Body of pancreas (tissue), 4 donors: Measurements from ENCODE around the gene CD164. TPM values are rescaled to one million over a fixed set of nuclear protein-coding genes. Genes with fewer than 3 reads are reported as not detected.

Experiments
- ATAC-seq: fragments of 150-250 bp; one replicate; pipeline ENCODE4 v1.9.1; 2016
- DNase-seq, 4 donors: peaks; one replicate each; pipeline ENCODE4 v3.0.0-alpha.2; 2019
- H3K27ac ChIP-seq, 4 donors: fragments of 200-600 bp; sonication (generic); 1 replicate in 3 of 4; 2 replicates in 1 of 4; pipeline versions ENCODE4 v1.5.1 to v1.6.1; 2016 to 2019; ENCODE audit warnings: mild to moderate bottlenecking in 1 of 4, mixed read lengths in 1 of 4, moderate library complexity in 1 of 4
- H3K27me3 ChIP-seq, 2 donors: fragments of 200-600 bp; sonication (generic); one replicate each; pipeline ENCODE4 v1.6.0; 2016; ENCODE audit warnings: mild to moderate bottlenecking in 1 of 2
- H3K36me3 ChIP-seq, 2 donors: fragments of 200-600 bp; sonication (generic); replicated peaks in 1 of 2; 2 replicates each; pipeline ENCODE4 v1.5.1; 2016; ENCODE audit warnings: low read depth in 2 of 2; ENCODE audit not compliant: insufficient read depth in 1 of 2
- H3K4me1 ChIP-seq: fragments of 200-600 bp; sonication (generic); one replicate; pipeline ENCODE4 v1.6.0; 2016
- H3K4me3 ChIP-seq, 2 donors: fragments of 200-600 bp; sonication (generic); 1 replicate in 1 of 2; 2 replicates in 1 of 2; pipeline ENCODE4 v1.5.1; 2016 to 2019
- H3K9me3 ChIP-seq, 3 donors: fragments of 200-600 bp; sonication (generic); 1 replicate in 2 of 3; 2 replicates in 1 of 3; pipeline ENCODE4 v1.5.1; 2016
- CTCF ChIP-seq, 7 experiments: fragments of 450-650 bp in 4 of 7; fragments of 200-600 bp in 3 of 7; sonication (generic) in 3 of 7; IDR thresholded peaks; one replicate each; pipeline ENCODE4 v1.5.1; 2016 to 2019; ENCODE audit warnings: antibody characterized with exemption in 7 of 7
- POLR2A ChIP-seq, 3 donors: fragments of 450-650 bp; IDR thresholded peaks; one replicate each; pipeline ENCODE4 v1.6.1; 2016; ENCODE audit warnings: antibody characterized with exemption in 3 of 3, mild to moderate bottlenecking in 2 of 3
- WGBS, 2 donors: methylation state at CpG; one replicate each; pipeline ENCODE4 v1.1.5; 2017; 5-methylcytosine and 5-hydroxymethylcytosine counted together
- intact Hi-C: fragments of 100-400 bp; cut with DNase I; formaldehyde crosslinking; loops from one replicate; pipeline ENCODE4 v1.15.1; 2023
- total RNA-seq, 2 donors: library from RNA; depleted of rRNA; stranded (reverse); fragments of >200 nt; gene quantifications; one replicate each; pipeline ENCODE4 v1.1.0, GENCODE V29; 2016

The CD164 gene
- total RNA-seq, 2 donors from 2014 or later = 97.9 to 183 TPM

- intact Hi-C loops = no loop called here
- TF ChIP-seq CTCF (IDR thresholded peaks at IDR 0.05) = no peak
- TF ChIP-seq POLR2A (IDR thresholded peaks at IDR 0.05) = no peak
- 65 to 67% methylated on average over 1 of the region's 1 CpG for WGBS, 2 donors
- Histone ChIP-seq H3K27ac (no peak overlapping the region), H3K36me3 (no peaks in the 10 kb centered on the region), H3K9me3 (no peaks in the 10 kb centered on the region), H3K4me1 (peaks cover 8% of the 10 kb centered on the region), H3K4me3 (no peak overlapping the region), H3K27me3 (no peaks in the 10 kb centered on the region)
- no peak for ATAC-seq
- DNase-seq = no peak
Measured at GRCh38 chr6:109421184-109421583, 38.9 kb upstream of the CD164 start.

DNA sequence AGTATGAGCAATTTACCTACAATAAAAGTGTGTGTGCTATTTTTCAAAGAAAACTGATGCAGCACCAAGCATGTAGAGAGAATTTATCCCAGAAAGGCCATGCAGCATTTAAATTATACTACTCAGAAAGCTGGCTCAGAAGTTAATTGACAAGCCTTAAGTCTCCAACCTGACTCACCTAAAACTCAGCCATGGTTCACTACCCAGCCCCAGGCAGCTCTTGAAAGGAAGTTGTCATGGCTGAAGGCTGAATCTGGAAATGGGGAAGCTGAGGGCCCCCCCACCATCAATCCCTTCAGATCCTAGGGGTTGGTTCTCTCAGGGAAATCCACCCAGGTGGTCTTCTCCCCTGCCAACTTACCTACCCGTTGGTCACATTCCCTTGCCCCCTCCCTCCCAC, 38.5 kb upstream of the CD164 start:
- DNase-seq (no peak), ATAC-seq (no peak)
- peaks cover 8% of the 10 kb centered on the region for H3K4me1 ChIP-seq
- WGBS, 2 donors = 35 to 37% methylated on average over 1 of the region's 1 CpG
- no peaks in the 10 kb centered on the region for H3K9me3 ChIP-seq
- TF ChIP-seq CTCF (IDR thresholded peaks at IDR 0.05) (no peak), POLR2A (IDR thresholded peaks at IDR 0.05) (no peak)
- H3K36me3 ChIP-seq = no peaks in the 10 kb centered on the region
- H3K4me3 ChIP-seq = no peak overlapping the region
- H3K27me3 ChIP-seq = no peaks in the 10 kb centered on the region
- no peak overlapping the region for H3K27ac ChIP-seq
- intact Hi-C loops = no loop called here

- no peaks in the 10 kb centered on the region for H3K27me3 ChIP-seq
- 61 to 65% methylated on average over 4 of the region's 4 CpGs for WGBS, 2 donors
- intact Hi-C loops = no loop called here
- no peak overlapping the region for H3K27ac ChIP-seq
- H3K36me3 ChIP-seq = no peaks in the 10 kb centered on the region
- TF ChIP-seq CTCF (IDR thresholded peaks at IDR 0.05) = no peak
- TF ChIP-seq POLR2A (IDR thresholded peaks at IDR 0.05) = no peak
- no peaks in the 10 kb centered on the region for H3K4me1 ChIP-seq
- DNase-seq = no peak
- ATAC-seq = no peak
- no peak overlapping the region for H3K4me3 ChIP-seq
- no peaks in the 10 kb centered on the region for H3K9me3 ChIP-seq
Measured at GRCh38 chr6:109417646-109418045, 35.4 kb upstream of the CD164 start.

DNA sequence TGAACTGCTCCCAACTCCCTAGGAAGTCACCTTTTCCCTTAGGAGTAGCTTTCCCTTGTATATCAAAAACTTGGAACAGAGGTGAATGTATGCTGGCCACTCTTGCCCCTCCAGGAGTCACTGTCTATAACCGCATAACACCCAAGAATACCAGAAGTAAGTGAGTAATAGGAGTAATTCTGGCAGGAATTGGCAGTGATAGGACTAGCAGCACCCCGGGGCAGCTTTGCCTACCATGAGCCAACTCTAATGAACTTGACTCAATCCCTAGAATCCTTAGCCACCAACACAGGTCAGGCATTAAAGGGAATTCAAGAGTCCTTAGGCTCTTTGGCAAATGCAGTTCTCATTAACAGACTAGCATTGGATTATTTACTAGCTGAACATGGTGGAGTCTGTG, 28.8 kb upstream of the CD164 start:
- intact Hi-C loops = no loop called here
- TF ChIP-seq POLR2A (IDR thresholded peaks at IDR 0.05) = no peak
- no peak for TF ChIP-seq CTCF (IDR thresholded peaks at IDR 0.05)
- H3K27me3 ChIP-seq = no peaks in the 10 kb centered on the region
- no peak overlapping the region for H3K4me3 ChIP-seq
- 91 to 100% methylated on average over 2 of the region's 2 CpGs for WGBS, 2 donors
- no peak overlapping the region for H3K27ac ChIP-seq
- DNase-seq = no peak
- H3K36me3 ChIP-seq = no peaks in the 10 kb centered on the region
- ATAC-seq = no peak
- H3K4me1 ChIP-seq = no peaks in the 10 kb centered on the region
- H3K9me3 ChIP-seq = no peaks in the 10 kb centered on the region

DNA sequence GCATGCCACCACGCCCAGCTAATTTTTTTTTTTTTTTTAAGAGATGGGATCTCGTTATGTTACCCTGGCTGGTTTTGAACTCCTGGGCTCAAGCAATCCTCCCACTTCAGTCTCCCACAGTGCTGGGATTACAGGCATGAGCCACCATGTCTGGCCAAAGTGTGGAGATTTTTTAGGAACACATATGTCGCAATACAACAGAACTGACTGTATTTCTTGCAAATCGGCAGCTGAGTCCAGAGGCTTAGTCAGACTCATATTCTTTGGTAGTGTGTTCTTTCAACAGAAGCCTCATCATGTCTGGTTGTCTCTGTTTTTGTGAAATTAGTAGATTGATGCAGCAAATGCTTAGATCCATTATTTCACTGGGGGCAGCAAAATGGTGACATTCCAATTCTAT, 23.9 kb upstream of the CD164 start:
- TF ChIP-seq POLR2A (IDR thresholded peaks at IDR 0.05) (no peak), CTCF (IDR thresholded peaks at IDR 0.05) (no peak)
- Histone ChIP-seq H3K36me3 (no peaks in the 10 kb centered on the region), H3K9me3 (no peaks in the 10 kb centered on the region), H3K4me3 (no peak overlapping the region), H3K4me1 (no peaks in the 10 kb centered on the region), H3K27ac (no peak overlapping the region), H3K27me3 (no peaks in the 10 kb centered on the region)
- ATAC-seq (no peak), DNase-seq (no peak)
- 86 to 90% methylated on average over 4 of the region's 4 CpGs for WGBS, 2 donors
- intact Hi-C loops = no loop called here
